HepG2 (cell line): ENCODE results near the gene AKIRIN1. TPM values are rescaled to one million over a fixed set of nuclear protein-coding genes. Genes with fewer than 3 reads are reported as not detected.

Source experiments
- BRCA1 ChIP-seq: sonication (generic); formaldehyde crosslinking; IDR thresholded peaks from 2 replicates; pipeline ENCODE4 v1.4.0; 2020; ENCODE audit warnings: missing genetic modification reagents
- CBFB ChIP-seq: sonication (generic); formaldehyde crosslinking; IDR thresholded peaks from 2 replicates; pipeline ENCODE4 v1.4.0; 2020; ENCODE audit warnings: missing genetic modification reagents
- CHD4 ChIP-seq: fragments of 200-600 bp; sonication (generic); IDR thresholded peaks from 2 replicates; pipeline ENCODE4 v1.7.0; 2017; ENCODE audit warnings: mild to moderate bottlenecking, low read length, borderline replicate concordance
- ELF4 ChIP-seq: sonication (generic); formaldehyde crosslinking; IDR thresholded peaks from 2 replicates; pipeline ENCODE4 v1.5.0; 2020; ENCODE audit warnings: missing genetic modification reagents, mild to moderate bottlenecking, moderate library complexity, borderline replicate concordance
- NFIC ChIP-seq: IDR thresholded peaks from 2 replicates; pipeline ENCODE4 v1.6.1; 2012; ENCODE audit warnings: mild to moderate bottlenecking, low read length, inconsistent platforms
- RAD51 ChIP-seq: fragments of 450-650 bp; IDR thresholded peaks from 2 replicates; pipeline ENCODE4 v1.6.1; 2016; ENCODE audit warnings: borderline replicate concordance
- TBL1XR1 ChIP-seq: fragments of 150-350 bp; IDR thresholded peaks from 2 replicates; pipeline ENCODE4 v1.6.1; 2014; ENCODE audit warnings: borderline replicate concordance, low read length; ENCODE audit not compliant: partially characterized antibody
- ZNF224 ChIP-seq: sonication (generic); formaldehyde crosslinking; IDR thresholded peaks from 2 replicates; pipeline ENCODE4 v1.5.0; 2020; ENCODE audit warnings: mild to moderate bottlenecking, missing genetic modification reagents
- ZNF567 ChIP-seq: sonication (generic); formaldehyde crosslinking; IDR thresholded peaks from 2 replicates; pipeline ENCODE4 v1.8.1; 2023; ENCODE audit warnings: mild to moderate bottlenecking, missing genetic modification reagents, borderline replicate concordance
- polyA plus RNA-seq, 8 experiments: library from polyadenylated mRNA; depleted of rRNA in 3 of 8; stranded (reverse) in 7 of 8; unstranded in 1 of 8; fragments of >200 nt; fragmentation: Illumina TruSeq in 4 of 8; extraction: Trizol in 4 of 8; gene quantifications; 2 replicates each; pipeline versions ENCODE4 v1.2.1 to v1.2.3, GENCODE V29; 2011 to 2016; ENCODE audit warnings: low read depth in 4 of 8, missing spikeins in 1 of 8, mixed read lengths in 1 of 8; ENCODE audit not compliant: insufficient read depth in 1 of 8
- total RNA-seq, 5 experiments: library from RNA; depleted of rRNA; stranded (reverse); fragments of >200 nt; fragmentation: Illumina TruSeq; extraction: Trizol; gene quantifications; 2 replicates each; pipeline ENCODE4 v1.2.3, GENCODE V29; 2016; ENCODE audit warnings: low read depth in 1 of 5
- TF ChIP-seq, protein P1 (sequence below): sonication (generic); formaldehyde crosslinking; IDR thresholded peaks from 2 replicates; pipeline ENCODE4 v1.4.0; 2020; ENCODE audit warnings: missing genetic modification reagents, borderline replicate concordance
- TF ChIP-seq, protein P2 (sequence below): IDR thresholded peaks from 2 replicates; pipeline ENCODE4 v1.6.1; 2016; ENCODE audit warnings: low read depth
- TF ChIP-seq, protein P3 (sequence below): sonication (generic); formaldehyde crosslinking; IDR thresholded peaks from 2 replicates; pipeline ENCODE4 v1.5.0; 2020; ENCODE audit warnings: mild to moderate bottlenecking, missing genetic modification reagents, borderline replicate concordance
- TF ChIP-seq, protein P4 (sequence below): sonication (generic); formaldehyde crosslinking; IDR thresholded peaks from 2 replicates; pipeline ENCODE4 v1.5.0; 2020; ENCODE audit warnings: mild to moderate bottlenecking, missing genetic modification reagents, borderline replicate concordance

Gene AKIRIN1
- total and polyA plus RNA-seq, 2 of the 13 experiments (the other 11 are each of a cell fraction or from before 2014, with no cell fraction given), result 123 to 157 TPM

DNA sequence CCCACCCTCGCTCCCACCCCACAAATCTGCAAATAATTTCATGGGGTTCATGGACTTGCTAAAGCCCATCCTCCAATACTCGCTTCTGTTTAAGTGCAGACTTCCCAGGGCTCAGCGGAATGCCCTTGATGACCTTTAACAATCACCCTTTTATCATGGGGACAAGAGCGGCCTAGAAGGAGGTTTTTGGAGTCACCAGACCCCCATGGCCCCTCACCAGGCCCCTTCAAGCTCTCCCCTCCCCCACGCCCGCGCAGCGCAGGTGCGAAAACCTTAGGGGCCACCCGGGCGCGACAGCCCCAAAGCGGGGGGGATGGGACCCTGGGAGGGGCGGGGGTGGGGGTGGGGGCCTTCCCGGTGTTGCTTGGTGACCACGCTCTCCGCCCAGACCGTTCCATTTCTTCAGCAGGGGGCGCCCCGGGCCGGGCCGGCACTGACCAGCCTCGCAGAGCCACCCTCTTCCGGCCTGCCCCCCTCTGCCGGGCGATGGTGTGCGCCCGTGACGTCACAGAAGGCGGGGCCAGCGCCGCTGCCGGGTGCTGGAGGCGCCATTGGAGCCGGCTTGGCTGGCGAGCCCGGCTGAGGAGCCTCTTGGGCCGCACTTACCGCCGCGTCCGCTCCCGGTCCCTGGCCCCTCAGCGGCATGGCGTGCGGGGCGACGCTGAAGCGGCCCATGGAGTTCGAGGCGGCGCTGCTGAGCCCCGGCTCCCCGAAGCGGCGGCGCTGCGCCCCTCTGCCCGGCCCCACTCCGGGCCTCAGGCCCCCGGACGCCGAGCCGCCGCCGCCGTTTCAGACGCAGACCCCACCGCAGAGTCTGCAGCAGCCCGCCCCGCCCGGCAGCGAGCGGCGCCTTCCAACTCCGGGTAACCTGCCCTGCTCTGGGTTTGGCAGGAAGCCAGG lies at the start of gene AKIRIN1 (continued):
- TF ChIP-seq, protein P1, sequence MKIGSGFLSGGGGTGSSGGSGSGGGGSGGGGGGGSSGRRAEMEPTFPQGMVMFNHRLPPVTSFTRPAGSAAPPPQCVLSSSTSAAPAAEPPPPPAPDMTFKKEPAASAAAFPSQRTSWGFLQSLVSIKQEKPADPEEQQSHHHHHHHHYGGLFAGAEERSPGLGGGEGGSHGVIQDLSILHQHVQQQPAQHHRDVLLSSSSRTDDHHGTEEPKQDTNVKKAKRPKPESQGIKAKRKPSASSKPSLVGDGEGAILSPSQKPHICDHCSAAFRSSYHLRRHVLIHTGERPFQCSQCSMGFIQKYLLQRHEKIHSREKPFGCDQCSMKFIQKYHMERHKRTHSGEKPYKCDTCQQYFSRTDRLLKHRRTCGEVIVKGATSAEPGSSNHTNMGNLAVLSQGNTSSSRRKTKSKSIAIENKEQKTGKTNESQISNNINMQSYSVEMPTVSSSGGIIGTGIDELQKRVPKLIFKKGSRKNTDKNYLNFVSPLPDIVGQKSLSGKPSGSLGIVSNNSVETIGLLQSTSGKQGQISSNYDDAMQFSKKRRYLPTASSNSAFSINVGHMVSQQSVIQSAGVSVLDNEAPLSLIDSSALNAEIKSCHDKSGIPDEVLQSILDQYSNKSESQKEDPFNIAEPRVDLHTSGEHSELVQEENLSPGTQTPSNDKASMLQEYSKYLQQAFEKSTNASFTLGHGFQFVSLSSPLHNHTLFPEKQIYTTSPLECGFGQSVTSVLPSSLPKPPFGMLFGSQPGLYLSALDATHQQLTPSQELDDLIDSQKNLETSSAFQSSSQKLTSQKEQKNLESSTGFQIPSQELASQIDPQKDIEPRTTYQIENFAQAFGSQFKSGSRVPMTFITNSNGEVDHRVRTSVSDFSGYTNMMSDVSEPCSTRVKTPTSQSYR (CRISPR knock-in tag), result peak; percentile 96
- peak; percentile 23; the same call in 1 of the 2 replicates for TF ChIP-seq ELF4 (CRISPR knock-in tag)
- no peak; the same call in 1 of the 2 replicates for TF ChIP-seq ZNF567
- TF ChIP-seq, protein P2, sequence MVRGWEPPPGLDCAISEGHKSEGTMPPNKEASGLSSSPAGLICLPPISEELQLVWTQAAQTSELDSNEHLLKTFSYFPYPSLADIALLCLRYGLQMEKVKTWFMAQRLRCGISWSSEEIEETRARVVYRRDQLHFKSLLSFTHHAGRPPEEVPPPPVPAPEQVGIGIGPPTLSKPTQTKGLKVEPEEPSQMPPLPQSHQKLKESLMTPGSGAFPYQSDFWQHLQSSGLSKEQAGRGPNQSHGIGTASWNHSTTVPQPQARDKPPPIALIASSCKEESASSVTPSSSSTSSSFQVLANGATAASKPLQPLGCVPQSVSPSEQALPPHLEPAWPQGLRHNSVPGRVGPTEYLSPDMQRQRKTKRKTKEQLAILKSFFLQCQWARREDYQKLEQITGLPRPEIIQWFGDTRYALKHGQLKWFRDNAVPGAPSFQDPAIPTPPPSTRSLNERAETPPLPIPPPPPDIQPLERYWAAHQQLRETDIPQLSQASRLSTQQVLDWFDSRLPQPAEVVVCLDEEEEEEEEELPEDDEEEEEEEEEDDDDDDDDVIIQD (CRISPR knock-in tag), result no peak
- TF ChIP-seq, protein P3, sequence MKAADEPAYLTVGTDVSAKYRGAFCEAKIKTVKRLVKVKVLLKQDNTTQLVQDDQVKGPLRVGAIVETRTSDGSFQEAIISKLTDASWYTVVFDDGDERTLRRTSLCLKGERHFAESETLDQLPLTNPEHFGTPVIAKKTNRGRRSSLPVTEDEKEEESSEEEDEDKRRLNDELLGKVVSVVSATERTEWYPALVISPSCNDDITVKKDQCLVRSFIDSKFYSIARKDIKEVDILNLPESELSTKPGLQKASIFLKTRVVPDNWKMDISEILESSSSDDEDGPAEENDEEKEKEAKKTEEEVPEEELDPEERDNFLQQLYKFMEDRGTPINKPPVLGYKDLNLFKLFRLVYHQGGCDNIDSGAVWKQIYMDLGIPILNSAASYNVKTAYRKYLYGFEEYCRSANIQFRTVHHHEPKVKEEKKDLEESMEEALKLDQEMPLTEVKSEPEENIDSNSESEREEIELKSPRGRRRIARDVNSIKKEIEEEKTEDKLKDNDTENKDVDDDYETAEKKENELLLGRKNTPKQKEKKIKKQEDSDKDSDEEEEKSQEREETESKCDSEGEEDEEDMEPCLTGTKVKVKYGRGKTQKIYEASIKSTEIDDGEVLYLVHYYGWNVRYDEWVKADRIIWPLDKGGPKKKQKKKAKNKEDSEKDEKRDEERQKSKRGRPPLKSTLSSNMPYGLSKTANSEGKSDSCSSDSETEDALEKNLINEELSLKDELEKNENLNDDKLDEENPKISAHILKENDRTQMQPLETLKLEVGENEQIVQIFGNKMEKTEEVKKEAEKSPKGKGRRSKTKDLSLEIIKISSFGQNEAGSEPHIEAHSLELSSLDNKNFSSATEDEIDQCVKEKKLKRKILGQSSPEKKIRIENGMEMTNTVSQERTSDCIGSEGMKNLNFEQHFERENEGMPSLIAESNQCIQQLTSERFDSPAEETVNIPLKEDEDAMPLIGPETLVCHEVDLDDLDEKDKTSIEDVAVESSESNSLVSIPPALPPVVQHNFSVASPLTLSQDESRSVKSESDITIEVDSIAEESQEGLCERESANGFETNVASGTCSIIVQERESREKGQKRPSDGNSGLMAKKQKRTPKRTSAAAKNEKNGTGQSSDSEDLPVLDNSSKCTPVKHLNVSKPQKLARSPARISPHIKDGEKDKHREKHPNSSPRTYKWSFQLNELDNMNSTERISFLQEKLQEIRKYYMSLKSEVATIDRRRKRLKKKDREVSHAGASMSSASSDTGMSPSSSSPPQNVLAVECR, result peak; percentile 88; the same call in 1 of the 2 replicates
- no peak for TF ChIP-seq ZNF224 (CRISPR knock-in tag)
- no peak for TF ChIP-seq CHD4
- TF ChIP-seq, protein P4, sequence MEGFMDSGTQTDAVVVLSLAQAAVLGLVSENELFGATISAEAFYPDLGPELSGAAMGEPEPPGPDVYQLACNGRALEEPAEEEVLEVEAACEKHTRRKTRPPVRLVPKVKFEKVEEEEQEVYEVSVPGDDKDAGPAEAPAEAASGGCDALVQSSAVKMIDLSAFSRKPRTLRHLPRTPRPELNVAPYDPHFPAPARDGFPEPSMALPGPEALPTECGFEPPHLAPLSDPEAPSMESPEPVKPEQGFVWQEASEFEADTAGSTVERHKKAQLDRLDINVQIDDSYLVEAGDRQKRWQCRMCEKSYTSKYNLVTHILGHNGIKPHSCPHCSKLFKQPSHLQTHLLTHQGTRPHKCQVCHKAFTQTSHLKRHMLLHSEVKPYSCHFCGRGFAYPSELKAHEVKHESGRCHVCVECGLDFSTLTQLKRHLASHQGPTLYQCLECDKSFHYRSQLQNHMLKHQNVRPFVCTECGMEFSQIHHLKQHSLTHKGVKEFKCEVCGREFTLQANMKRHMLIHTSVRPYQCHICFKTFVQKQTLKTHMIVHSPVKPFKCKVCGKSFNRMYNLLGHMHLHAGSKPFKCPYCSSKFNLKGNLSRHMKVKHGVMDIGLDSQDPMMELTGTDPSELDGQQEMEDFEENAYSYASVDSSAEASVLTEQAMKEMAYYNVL, result no peak
- no peak for TF ChIP-seq TBL1XR1
- TF ChIP-seq BRCA1 (CRISPR knock-in tag), result peak; percentile 44; the same call in 1 of the 2 replicates
- peak; percentile 46; the same call in 1 of the 2 replicates for TF ChIP-seq NFIC
- TF ChIP-seq RAD51, result no peak
- no peak; the same call in 1 of the 2 replicates for TF ChIP-seq CBFB
